Measurements from ENCODE around the gene KRT222.

The KRT222 gene

GRCh38 chr17:40647624-40648383 lies 17.2 kb downstream of the KRT222 start, which contains the start of gene SMARCE1:
Gene SMARCE1 (minus strand): TSS chr17:40647818. CDS start chr17:40645802, 2,016 bp downstream.
- Histone ChIP-seq H3K4me3 (ENCODE audit: low read length) (peak within 1 kb of the TSS; percentile 100), H2AFZ (ENCODE audit: low read depth, low read length) (peak within 1 kb of the TSS; percentile 83), H3K4me1 (ENCODE audit: insufficient read depth, low read length) (peaks cover 27% of the 10 kb centered on the region), H3K27me3 (ENCODE audit: insufficient read depth, low read length) (no peaks in the 10 kb centered on the region), H3K9me3 (ENCODE audit: low read length) (no peaks in the 10 kb centered on the region), H3K36me3 (ENCODE audit: insufficient read depth, low read length) (peaks cover 30% of the 10 kb centered on the region)

- peaks cover 38% of the 10 kb centered on the region for H3K36me3 ChIP-seq (ENCODE audit: insufficient read depth, low read length)
- H3K4me3 ChIP-seq (ENCODE audit: low read length): peak overlapping the region; percentile 100
- peaks cover 27% of the 10 kb centered on the region for H3K4me1 ChIP-seq (ENCODE audit: insufficient read depth, low read length)
- H2AFZ ChIP-seq (ENCODE audit: low read depth, low read length): peak overlapping the region; percentile 83
- no peaks in the 10 kb centered on the region for H3K9me3 ChIP-seq (ENCODE audit: low read length)
- no peaks in the 10 kb centered on the region for H3K27me3 ChIP-seq (ENCODE audit: insufficient read depth, low read length)
These were observed 18.0 kb downstream of the KRT222 start for GRCh38 chr17:40646791-40647623.

- Histone ChIP-seq H3K4me3 (ENCODE audit: low read length) (peak overlapping the region; percentile 100), H3K4me1 (ENCODE audit: insufficient read depth, low read length) (peaks cover 27% of the 10 kb centered on the region), H3K36me3 (ENCODE audit: insufficient read depth, low read length) (peaks cover 48% of the 10 kb centered on the region), H3K27me3 (ENCODE audit: insufficient read depth, low read length) (no peaks in the 10 kb centered on the region), H2AFZ (ENCODE audit: low read depth, low read length) (no peak overlapping the region), H3K9me3 (ENCODE audit: low read length) (no peaks in the 10 kb centered on the region)
These were observed 19.0 kb downstream of the KRT222 start for GRCh38 chr17:40645943-40646342.

- Histone ChIP-seq H3K36me3 (ENCODE audit: insufficient read depth, low read length) (peaks cover 55% of the 10 kb centered on the region), H3K4me3 (ENCODE audit: low read length) (no peak overlapping the region)
These were observed 19.7 kb downstream of the KRT222 start for GRCh38 chr17:40645291-40645690.

GRCh38 chr17:40637931-40638330 lies 27.0 kb downstream of the KRT222 start:
- Histone ChIP-seq H3K36me3 (ENCODE audit: insufficient read depth, low read length) (peaks cover 86% of the 10 kb centered on the region), H3K9me3 (ENCODE audit: low read length) (no peaks in the 10 kb centered on the region), H2AFZ (ENCODE audit: low read depth, low read length) (no peak overlapping the region), H3K4me3 (ENCODE audit: low read length) (no peak overlapping the region), H3K27me3 (ENCODE audit: insufficient read depth, low read length) (no peaks in the 10 kb centered on the region), H3K4me1 (ENCODE audit: insufficient read depth, low read length) (no peaks in the 10 kb centered on the region)

More at GRCh38 chr17:40645291-40645690, 19.7 kb downstream of the KRT222 start:
- Histone ChIP-seq H3K9me3 (ENCODE audit: low read length) (no peaks in the 10 kb centered on the region), H3K27me3 (ENCODE audit: insufficient read depth, low read length) (no peaks in the 10 kb centered on the region), H3K4me1 (ENCODE audit: insufficient read depth, low read length) (peaks cover 27% of the 10 kb centered on the region), H2AFZ (ENCODE audit: low read depth, low read length) (no peak overlapping the region)

GRCh38 chr17:40633871-40634270 lies 31.1 kb downstream of the KRT222 start:
- Histone ChIP-seq H3K4me3 (ENCODE audit: low read length) (no peak overlapping the region), H2AFZ (ENCODE audit: low read depth, low read length) (no peak overlapping the region), H3K27me3 (ENCODE audit: insufficient read depth, low read length) (no peaks in the 10 kb centered on the region), H3K36me3 (ENCODE audit: insufficient read depth, low read length) (peaks cover 93% of the 10 kb centered on the region), H3K4me1 (ENCODE audit: insufficient read depth, low read length) (no peaks in the 10 kb centered on the region), H3K9me3 (ENCODE audit: low read length) (no peaks in the 10 kb centered on the region)

- Histone ChIP-seq H2AFZ (ENCODE audit: low read depth, low read length) (no peak overlapping the region), H3K9me3 (ENCODE audit: low read length) (no peaks in the 10 kb centered on the region), H3K36me3 (ENCODE audit: insufficient read depth, low read length) (peaks cover 95% of the 10 kb centered on the region), H3K4me3 (ENCODE audit: low read length) (no peak overlapping the region), H3K4me1 (ENCODE audit: insufficient read depth, low read length) (no peaks in the 10 kb centered on the region), H3K27me3 (ENCODE audit: insufficient read depth, low read length) (no peaks in the 10 kb centered on the region)
These were observed 32.8 kb downstream of the KRT222 start for GRCh38 chr17:40632216-40632615.

GRCh38 chr17:40629842-40630241 lies 35.1 kb downstream of the KRT222 start:
- Histone ChIP-seq H3K9me3 (ENCODE audit: low read length) (no peaks in the 10 kb centered on the region), H2AFZ (ENCODE audit: low read depth, low read length) (no peak overlapping the region), H3K4me1 (ENCODE audit: insufficient read depth, low read length) (no peaks in the 10 kb centered on the region), H3K27me3 (ENCODE audit: insufficient read depth, low read length) (no peaks in the 10 kb centered on the region), H3K4me3 (ENCODE audit: low read length) (no peak overlapping the region), H3K36me3 (ENCODE audit: insufficient read depth, low read length) (peaks cover 74% of the 10 kb centered on the region)

- Histone ChIP-seq H3K4me3 (ENCODE audit: low read length) (no peak overlapping the region), H2AFZ (ENCODE audit: low read depth, low read length) (no peak overlapping the region), H3K9me3 (ENCODE audit: low read length) (no peaks in the 10 kb centered on the region), H3K36me3 (ENCODE audit: insufficient read depth, low read length) (peaks cover 29% of the 10 kb centered on the region), H3K4me1 (ENCODE audit: insufficient read depth, low read length) (no peaks in the 10 kb centered on the region), H3K27me3 (ENCODE audit: insufficient read depth, low read length) (no peaks in the 10 kb centered on the region)
These were observed 39.7 kb downstream of the KRT222 start for GRCh38 chr17:40625311-40625710.

GRCh38 chr17:40623419-40624210 lies 41.4 kb downstream of the KRT222 start:
- peaks cover 12% of the 10 kb centered on the region for H3K36me3 ChIP-seq (ENCODE audit: insufficient read depth, low read length)
- H3K4me3 ChIP-seq (ENCODE audit: low read length): no peak overlapping the region
- H2AFZ ChIP-seq (ENCODE audit: low read depth, low read length): no peak overlapping the region
- no peaks in the 10 kb centered on the region for H3K9me3 ChIP-seq (ENCODE audit: low read length)
- H3K27me3 ChIP-seq (ENCODE audit: insufficient read depth, low read length): no peaks in the 10 kb centered on the region
- no peaks in the 10 kb centered on the region for H3K4me1 ChIP-seq (ENCODE audit: insufficient read depth, low read length)

- Histone ChIP-seq H2AFZ (ENCODE audit: low read depth, low read length) (no peak overlapping the region), H3K4me1 (ENCODE audit: insufficient read depth, low read length) (no peaks in the 10 kb centered on the region), H3K4me3 (ENCODE audit: low read length) (no peak overlapping the region), H3K27me3 (ENCODE audit: insufficient read depth, low read length) (no peaks in the 10 kb centered on the region), H3K36me3 (ENCODE audit: insufficient read depth, low read length) (peaks cover 5% of the 10 kb centered on the region), H3K9me3 (ENCODE audit: low read length) (no peaks in the 10 kb centered on the region)
These were observed 42.5 kb downstream of the KRT222 start for GRCh38 chr17:40622509-40622928.

GRCh38 chr17:40621578-40621977 lies 43.4 kb downstream of the KRT222 start:
- Histone ChIP-seq H3K4me1 (ENCODE audit: insufficient read depth, low read length) (no peaks in the 10 kb centered on the region), H2AFZ (ENCODE audit: low read depth, low read length) (no peak overlapping the region), H3K27me3 (ENCODE audit: insufficient read depth, low read length) (peaks cover 4% of the 10 kb centered on the region), H3K9me3 (ENCODE audit: low read length) (no peaks in the 10 kb centered on the region), H3K36me3 (ENCODE audit: insufficient read depth, low read length) (no peaks in the 10 kb centered on the region), H3K4me3 (ENCODE audit: low read length) (no peak overlapping the region)

Data from neuron (in vitro differentiated cells).